ENCODE results near the gene MMP25.

The MMP25 gene

DNA sequence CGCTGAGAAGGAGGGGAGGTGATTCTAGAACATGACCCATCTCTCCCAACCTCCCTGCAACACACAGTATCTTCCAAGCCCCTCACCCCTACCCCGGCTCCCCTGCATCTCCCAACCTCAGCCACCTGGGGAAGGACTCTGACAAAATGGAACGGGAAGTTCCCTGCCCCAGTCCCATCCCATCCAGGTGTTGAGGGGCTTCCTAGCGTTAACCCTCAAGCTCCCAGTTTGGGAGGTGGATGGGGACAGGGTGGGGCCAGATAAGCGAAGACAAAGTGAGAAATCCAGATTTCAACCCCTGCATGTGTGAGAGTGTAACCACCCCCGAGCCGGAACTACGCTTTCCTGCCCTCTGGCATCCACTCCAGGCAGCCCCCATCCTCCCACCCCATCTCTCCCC is 50.9 kb downstream of the MMP25 start:
- no peak for DNase-seq

DNA sequence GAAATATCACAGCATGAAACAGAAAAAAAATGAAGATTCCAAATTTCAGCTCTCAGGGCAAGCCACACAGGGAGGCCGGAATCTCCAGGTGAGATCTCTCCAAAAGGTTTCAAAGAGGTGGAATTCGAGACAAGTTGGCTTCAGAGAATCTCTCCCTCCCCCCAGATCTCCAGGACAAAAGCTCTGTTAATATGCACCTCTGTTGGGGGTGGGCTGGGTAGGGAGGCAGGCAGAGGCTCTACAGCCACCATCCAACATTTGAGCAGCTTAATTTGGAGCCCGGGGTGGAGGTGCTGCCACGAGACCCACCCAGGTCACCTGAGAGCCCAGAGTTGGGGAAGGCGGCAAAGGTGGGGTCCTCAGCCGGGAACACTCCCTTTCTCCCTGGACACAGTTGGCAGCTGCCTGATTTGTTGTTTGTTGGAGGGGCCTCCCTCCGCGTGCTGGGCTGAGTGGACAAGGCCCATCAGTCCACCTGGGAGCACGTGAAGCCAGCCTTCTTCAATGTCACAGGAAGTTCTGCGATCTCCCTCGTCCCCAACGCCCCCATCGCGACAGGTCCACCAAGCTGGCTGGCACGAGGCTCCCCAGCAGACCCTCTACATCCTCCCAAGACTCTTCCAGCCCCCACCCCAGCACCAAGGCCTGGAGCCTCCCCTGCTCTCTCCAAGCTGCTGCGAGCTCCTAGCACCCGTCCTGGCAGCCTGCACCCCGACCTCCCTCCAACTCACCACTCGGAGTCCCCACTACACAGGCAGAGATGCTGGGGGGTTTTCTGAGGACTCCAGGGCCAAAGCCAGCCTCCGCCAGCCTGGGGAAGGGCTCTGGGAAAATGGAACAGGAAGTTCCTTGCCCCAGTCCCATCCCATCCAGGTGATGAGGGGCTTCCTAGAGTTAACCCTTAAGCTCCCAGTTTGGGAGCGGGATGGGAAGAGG is 52.4 kb downstream of the MMP25 start, which contains the start of gene ZSCAN10:
TSS of gene ZSCAN10 (minus strand) at position 836 of the 936 bp plus-strand sequence. CDS start 6,357 bp downstream, outside the sequence.
- DNase-seq, result no peak

DNA sequence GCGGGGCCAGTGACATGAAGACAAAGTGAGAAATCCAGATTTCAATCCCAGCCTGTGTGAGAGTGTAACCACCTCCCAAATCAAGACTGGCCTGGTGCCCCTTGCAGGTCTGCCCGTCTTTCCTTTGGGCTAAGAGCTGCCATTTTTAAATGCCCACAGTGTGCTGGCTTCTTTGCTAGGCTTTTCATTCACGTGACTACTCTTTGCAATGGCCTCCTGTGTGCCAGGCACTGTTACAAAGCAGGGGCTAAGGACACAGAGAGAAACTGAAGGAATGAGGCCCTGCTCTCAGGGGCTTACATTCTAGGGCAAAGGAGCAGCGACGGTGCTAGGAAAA is 53.0 kb downstream of the MMP25 start:
- DNase-seq, result no peak

DNA sequence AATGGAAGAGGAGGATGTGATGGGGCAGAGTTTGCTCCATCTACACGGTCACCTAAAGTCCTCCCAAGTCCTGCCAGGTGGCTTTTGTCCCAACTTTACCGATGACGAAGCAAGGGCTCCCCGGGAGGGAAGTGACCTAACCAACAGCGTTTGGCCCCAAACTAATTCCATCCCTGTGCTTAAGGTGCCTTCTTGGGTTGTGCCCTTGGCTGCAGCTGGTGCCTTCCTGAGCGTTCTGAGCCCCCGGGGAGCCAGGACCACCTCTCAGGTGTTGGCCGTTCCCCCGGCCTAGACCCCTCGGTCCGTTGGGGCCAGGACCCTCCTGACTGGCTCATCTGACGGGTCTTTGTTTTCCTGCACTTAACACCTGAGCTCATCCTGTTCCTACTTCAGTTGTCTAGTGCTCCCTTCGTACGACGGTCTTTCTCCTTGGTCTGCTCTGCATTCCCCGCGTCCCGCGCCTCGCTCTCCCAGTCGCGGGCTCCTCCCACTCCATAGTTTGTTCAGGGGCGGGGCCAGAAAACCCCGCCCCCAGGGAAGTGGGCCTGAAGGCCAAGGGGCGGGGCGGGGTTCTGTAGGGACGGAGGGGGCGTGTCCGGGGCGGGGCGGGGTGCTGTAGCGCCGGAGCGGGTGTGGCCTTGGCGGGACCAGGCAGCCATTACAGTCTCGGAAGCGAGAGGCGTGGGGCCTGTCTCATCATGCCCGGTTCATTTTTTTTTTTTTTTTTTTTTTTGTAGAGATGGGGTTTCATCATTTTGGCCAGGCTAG is 53.6 kb downstream of the MMP25 start:
- no peak for DNase-seq

DNA sequence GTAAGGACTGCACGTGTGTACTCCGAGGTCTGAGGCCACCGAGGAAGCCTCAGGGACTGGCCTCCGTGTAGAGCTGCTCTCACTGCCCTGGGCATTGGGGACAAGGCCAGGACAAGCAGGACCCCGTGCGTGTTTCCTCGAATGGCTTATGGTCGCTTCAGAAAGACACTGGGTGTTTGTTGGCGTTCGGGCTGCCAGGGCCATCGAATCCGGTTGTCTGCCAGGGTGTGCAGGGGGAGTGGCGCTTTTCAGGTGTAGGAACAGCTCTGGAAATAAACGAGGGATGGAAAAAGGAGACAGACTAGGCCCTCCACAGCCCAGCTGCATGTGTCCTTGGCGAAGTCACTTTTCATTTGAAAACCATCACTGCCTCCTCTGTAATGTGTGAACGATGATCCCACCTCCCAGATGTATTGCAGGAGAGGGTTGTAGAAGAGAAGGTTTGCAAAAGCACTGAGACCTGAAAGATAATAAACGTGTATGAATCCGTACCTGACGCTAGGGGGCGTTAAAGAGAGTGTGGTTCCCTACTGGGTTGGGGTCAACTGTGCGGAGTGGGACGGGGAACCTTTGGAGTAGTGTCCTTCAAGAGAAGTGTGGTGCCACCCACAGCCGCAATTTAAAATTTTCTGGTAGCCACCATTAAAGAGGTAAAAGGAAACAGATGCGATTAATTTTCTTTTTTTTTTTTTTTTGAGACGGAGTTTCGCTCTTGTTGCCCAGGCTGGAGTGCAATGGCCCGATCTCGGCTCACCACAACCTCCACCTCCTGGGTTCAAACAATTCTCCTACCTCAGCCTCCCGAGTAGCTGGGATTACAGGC is 54.9 kb downstream of the MMP25 start:
- DNase-seq, result peak; percentile 50

DNA sequence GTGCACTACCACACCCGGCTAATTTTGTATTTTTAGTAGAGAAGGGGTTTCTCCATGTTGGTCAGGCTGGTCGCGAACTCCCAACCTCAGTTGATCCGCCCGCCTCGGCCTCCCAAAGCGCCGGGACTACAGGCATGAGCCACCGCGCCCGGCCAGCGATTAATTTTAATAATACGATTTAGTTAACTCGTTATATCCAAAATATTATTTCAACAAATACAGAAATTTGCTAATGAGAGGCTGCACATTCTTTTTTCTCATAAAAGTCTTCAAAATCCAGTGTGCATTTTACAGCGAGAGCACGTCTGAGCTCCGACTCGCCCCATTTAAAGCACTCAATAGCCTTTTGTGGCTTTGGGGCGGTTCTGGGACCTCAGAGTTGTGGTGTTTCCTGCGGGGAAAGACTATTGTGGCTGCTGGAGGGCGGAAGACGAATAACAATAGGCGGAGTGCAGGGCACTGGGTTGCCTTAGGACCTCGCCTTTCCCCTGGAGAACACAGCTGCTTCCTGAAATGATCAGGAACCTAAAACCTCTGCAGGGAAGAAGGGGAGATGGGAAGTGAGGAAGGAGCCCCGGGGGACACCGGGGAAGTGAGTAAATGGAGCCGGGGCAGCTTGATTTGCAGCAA is 55.6 kb downstream of the MMP25 start:
- no peak for DNase-seq

DNA sequence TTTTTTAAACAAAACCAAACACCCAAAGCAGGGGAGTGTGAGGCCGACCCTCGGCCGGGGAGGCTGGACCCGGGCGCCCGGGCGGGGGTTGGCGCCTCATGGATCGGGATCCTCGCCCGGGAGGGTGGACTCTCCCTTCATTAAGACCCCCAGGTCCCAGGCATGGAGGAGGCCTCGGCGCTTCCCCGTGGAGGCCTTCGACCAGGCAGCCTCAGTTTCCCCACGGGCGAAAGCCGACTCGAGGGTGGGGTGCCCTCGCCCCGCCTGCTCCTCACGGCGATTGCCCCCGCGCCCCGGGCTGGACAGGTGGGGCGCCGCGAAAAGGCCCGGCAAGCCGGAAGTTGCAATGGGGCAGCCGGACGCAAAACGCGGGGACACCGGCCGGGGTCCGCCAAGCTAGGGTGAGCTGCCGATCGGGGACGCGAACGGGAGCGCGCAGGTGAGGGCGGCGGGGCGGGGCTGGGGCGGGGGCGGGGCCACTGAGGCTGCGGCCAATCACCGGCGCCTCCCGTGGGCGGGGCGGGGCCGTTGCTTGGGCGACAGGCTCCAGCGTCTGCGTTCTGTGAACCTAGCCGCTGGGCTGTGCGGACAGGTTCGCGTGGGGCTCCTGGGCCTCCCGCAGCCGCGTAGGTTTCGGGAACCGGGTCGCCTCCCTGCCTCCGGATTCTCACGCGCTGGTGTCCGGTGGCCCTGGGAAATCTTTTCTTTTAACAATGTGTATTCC is 60.0 kb downstream of the MMP25 start:
- peak; percentile 86 for DNase-seq

Measured in DMS 273 treated with DMSO at 0.1 percent for 48 hours (cell line).